T-helper 22 cell (primary cell): ENCODE data around the gene POFUT2.
A peak's percentile ranks its signal among the peaks of the same experiment; 100 is the strongest.

Experiments
- DNase-seq: peaks from one replicate; pipeline ENCODE4 v3.0.0-alpha.2; 2020; ENCODE audit warnings: low read depth

The POFUT2 gene

DNA sequence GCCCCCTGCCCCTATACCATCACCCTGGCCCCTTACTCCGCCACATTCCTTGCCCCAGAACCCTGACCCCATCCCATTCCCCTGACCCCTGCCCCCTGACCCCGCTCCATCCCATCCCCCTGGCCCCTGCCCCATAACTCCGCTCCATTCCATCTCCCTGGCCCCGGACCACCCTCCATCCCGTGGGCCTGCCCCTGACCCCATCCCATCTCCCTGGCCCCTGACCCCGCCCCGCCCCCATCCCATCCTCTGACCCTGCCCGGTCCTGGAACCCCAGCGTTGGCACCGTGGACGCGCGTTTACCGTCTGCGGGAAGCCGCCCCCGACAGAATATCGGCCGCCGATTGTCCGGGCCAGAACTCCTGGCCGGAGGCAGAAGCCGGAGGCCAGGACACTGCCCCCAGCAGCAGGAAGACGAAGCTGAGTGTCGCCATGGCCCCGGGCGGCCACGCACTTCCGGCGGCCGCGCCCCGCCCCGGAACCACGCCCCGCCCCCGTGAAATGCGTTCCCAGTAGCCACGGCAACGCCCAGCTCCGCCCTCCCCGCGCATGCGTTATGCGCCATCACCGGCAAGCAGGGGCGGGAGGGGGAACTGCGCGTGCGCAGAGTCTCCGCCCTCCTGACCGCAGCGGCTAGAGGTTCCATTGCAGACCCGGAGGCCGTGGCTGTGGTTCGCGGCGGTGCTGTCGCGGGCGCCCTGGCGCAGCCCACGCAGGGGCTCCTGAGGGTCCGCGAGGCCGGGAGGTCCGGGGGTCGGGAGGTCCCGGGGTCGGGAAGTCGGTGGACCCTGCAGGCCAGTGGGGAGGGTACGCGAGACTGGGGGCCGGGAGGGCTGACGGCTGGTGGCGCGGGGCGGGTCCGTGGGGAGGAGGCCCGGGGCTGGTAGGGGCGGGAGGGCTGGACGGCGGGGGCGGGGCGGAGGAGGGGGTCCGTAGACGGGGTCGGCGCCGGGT is at the start of gene POFUT2:
TSS of gene POFUT2 (minus strand) at position 458 of the 954 bp plus-strand sequence. CDS start at position 434, 24 bp downstream.
- DNase-seq = peak; percentile 93

DNA sequence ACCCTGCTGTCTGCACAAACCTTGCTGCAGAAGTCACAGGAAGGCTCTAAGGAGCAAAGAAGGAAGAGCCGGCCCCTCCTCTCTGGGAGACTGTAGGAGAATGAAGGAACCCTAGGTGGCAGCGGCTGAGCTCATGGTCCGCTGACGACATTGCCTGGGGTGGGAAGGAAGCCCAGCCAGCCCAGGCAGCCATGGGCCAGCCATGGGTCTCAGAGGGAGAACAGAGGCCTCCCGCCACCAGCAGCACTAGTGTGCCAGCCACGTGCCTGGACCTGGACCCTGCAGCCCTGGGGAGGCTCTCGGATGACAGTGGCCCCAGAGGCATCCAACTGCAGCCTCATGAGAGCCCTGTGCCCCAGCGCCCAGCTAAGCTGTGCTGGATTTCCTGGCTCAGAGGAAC is 49.2 kb upstream of the POFUT2 start:
- no peak for DNase-seq

DNA sequence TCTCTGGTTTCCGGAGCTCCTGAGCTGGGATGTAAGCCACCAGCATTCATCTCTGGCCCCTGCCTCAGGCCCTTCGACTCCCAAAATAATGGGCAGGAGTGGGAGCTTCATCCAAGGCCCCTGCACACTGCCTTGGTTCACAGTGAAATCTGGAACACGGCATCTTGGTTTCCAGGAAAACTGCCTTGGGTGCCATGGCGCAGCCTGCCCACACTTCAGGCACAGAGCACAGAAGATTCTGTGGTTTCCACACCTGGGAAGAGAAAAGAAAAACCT is 48.8 kb upstream of the POFUT2 start:
- no peak for DNase-seq

DNA sequence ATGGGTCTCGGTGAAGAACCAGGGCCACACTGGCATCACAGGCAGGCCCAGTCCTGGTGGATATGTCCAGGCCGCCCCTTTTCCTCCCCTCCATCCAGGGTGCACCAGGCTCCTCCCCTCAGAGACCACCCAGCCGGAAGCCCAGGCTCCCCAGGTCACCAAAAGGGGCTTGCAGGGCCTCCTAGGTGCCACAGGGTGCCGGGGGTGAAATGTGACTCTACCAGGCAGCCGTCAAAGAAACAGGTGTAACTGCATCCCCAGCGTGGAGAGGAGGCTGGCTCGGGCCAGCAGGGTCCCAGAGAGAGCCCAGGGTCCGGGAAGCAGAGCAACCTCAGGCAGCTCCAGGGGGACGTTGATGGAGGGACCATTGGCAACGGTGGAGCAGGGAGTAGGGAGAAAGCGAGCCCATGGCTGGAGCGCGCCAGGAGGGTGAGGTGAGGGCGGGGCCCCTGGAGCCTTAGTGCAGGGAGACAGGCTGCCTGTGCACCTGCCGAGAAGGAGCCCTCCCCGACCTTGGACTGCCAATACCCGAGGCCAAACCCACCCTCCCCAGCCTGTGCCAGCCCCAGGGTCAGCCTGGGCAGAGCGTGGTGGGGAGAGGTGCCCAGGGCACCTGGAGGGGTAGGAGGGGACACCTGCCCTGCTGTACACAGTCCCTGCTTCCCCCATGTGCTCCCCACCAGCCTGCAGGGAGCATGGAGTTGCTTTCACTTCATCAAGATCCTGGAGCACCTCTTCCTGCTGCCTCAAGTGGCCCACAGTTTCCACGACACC is 48.3 kb upstream of the POFUT2 start:
- no peak for DNase-seq

GRCh38 chr21:45335151-45335760 is 47.6 kb upstream of the POFUT2 start:
- no peak for DNase-seq

DNA sequence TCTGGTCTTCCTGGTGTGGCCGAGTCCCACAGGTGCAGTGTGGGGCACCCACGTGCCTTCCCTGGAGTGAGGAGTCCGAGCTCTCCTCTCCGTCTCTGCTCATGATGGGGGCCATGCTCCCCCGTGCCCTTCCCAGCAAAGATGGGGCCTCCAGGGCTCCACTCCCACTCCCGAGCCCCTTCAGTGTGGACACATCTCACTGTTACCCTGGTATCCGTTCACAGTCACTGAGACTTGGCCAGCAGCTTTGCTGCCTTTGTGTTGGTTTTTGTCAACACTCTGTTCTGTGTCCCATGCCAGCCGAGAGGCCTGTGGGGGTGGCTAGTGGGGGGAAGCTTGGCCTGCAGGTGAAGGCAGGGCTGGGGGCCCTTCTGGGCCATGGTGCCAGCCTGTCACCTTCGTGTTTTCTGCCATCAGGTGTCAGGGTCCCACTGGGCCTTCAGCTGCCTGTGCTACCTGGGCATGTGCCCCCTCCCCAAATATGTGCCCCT is 46.9 kb upstream of the POFUT2 start:
- DNase-seq = no peak

DNA sequence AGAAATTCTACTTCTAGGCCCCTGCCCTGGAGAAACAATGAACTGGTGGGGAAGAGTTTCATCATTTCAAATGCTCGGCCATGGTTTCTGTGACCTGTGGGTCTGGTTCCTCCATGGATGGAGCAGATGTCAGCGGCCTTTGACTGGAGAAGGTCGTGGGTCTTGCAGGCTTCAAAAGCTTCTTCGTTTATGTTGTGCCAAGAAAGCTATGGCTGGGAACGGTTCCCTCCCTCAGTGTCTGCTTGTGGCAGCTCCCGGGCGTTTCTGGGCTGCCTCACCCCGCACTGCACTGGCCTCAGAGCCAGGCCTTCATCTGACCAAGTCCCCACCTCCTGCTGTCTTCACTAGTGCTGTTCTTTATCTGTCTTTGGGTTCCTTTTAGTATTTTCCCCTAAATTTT is 46.4 kb upstream of the POFUT2 start:
- no peak for DNase-seq

GRCh38 chr21:45333583-45334121 is 46.0 kb upstream of the POFUT2 start:
- DNase-seq = no peak

DNA sequence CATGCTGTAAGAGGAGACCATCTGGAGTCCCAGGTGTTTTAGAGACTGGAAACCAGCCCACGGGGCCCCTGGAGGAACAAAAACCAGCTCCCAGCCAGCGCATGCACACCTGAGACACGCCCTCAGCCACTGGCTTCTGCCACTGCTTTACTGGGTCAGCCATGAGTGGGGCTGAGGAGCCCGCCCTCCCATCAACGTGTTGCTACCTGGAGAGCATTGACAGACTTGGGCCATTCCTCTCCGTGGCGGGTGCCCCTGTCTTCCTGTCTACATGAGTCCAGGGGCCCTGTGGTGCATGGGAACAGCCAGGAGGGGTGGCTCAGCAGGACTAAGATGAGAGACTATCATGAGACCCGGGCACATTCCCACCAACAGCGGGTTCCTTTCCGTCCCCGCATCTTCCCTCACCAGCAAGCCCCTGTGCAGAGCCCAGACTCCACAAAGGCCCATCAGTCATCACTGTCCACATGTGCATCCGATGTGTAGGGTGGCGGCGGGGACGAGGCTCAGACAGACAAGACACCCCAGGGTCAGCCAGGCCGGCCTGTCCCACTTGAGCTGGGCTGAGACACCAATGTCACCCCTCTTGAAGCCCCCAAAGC is 45.4 kb upstream of the POFUT2 start:
- no peak for DNase-seq

DNA sequence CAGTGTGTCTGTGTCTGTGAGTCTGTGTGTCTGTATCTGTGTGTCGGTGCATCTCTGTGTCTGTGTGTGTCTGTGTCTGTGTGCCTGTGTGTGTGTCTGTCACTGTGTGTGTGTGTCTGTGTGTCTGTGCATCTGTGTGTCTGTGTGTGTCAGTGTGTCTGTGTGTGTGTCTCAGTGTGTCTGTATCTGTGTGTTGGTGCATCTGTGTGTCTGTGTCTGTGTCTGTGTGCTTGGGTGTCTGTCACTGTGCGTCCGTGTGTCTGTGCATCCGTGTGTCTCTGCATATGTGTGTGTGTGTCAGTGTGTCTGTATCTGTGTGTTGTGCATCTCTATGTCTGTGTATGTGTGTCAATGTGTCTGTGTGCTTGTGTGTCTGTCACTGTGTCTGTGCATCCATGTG is 44.7 kb upstream of the POFUT2 start:
- DNase-seq = no peak

DNA sequence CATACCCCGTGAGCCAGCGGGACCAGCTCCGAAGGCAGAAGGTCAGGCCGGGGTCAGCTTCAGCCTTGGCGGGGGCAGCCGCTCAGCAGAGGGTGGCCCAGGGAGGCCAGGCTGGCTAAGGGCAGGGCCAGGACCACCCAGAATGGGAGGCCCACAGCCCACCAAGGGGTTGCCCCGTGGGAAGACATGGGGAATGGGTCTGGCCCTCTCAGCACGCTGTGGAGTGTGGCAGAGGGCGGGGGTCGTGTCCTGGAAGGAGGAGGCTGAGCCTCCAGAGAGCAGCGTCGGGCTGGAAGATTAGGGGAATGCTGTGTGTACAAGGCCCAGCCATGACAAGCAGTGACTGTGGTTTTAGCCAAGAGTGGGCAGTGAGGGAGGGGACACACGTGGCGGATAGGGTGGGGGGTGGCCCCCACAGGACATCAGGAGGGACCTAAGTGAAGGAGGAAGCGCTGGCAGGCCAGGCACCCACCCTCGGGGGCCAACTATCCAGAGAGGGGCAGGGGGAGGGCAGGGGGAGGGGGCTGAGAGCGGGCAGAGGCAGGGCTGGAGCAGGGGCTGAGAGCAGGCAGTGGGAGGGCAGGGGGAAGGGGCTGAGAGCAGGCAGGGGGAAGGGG is 43.9 kb upstream of the POFUT2 start:
- DNase-seq = no peak

GRCh38 chr21:45330851-45331261 is 43.2 kb upstream of the POFUT2 start:
- no peak for DNase-seq

DNA sequence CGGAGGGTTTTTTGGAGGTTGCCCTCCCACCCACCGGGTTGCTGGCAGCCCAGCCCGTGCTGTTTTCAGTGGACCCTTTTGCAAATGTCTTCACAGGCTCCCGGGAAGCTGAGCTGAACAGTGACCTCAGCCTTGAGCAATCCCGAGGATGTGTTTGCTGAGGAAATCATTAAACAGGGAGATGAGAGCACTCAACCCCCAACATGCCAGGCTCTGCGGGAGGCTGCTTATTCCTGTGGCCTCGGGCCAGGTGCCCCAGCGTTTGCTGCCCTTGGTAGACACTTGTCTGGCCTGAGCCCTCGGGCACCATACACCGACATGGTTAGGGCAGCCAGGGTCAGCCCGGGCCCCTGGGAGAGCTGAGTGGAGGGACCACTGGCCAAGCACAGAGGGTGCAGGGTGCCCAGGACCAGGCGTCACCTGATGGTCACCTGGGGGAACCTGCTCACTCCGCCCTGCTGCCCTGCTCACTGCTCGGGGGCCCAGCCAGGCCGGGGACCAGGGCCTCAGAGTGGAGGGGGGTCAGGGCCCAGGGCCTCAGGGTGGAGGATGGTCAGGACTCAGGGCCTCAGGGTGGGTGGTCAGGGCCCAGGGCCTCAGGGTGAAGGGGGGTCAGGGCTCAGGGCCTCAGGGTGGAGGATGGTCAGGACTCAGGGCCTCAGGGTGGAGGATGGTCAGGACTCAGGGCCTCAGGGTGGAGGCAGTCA is 42.5 kb upstream of the POFUT2 start:
- DNase-seq = no peak

GRCh38 chr21:45329261-45330074 is 41.8 kb upstream of the POFUT2 start:
- DNase-seq = no peak

DNA sequence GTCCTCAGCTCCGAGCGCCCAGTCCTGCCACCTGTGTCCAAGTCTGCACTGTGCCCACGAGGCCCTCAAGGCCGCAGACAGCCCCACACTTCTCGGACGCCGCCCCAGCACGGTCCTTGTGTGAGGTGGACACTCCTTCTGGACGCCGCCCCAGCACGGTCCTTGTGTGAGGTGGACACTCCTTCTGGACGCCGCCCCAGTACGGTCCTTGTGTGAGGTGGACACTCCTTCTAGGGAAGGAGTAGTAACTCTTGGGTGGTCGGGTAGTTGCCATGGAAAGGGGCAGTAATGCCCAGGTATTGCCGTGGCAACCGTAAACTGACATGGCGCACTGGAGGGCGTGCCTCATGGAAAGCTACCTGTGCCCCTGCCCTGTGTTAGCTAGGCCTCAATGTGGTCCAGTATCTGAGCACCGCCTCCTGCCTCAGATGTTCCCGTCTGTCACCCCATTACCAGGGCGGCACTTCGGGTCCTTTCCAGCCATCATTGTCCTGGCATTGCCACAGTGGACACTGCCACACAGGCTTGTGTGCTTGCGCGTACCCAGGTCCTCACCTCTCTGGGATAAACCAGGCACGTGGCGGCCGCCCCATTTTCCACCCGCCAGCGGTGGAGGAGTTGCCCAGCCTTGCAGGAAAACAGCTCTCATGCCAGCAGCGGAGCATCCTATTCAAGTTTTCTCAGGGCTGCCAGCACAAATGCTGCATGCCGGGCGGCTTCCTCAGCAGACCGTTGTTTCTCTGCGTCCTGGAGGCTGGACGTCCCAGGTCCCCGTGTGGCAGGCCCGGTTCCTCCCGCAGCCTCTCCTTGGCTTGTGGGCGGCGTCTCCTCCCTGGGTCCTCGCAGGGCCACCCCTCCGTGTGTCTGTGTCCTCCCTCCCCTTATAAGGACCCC is 40.8 kb upstream of the POFUT2 start:
- DNase-seq = no peak

- no peak for DNase-seq
These were observed 39.9 kb upstream of the POFUT2 start for GRCh38 chr21:45327441-45328197.

DNA sequence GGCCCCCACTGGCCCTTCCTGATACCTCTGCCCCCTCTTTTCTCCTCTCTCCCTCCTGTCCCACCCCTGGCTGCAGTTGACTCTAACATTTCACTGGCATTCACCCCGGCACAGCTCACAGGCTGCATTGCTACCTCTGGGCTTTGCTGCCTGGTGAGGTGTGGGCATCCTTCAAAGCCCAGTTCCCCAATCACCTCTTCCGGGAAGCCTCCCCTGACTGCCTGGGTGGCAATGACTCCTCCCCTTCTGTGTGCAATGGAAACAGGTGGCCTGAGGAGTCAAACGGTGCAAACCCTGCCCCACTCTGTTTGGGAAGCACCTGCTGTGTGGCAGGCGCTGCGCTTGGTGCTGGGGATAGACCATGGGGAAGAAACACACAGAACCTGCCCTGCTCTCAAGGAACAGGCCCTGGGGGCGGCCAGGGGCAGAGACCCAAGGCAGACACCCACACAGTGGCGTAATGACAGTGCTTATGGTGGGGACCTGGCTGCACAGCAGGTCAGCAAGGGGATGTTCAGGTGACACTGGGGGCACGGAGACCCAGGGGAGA is 39.3 kb upstream of the POFUT2 start:
- no peak for DNase-seq
